Measurements from ENCODE around the gene PSMD2.
"Not testable (repeated sequence)": the region's sequence is repeated elsewhere in the genome, so short reads cannot be mapped to it uniquely, and the experiment has no call there.

Gene PSMD2

GRCh38 chr3:184320104-184320445 is 21.0 kb downstream of the PSMD2 start:
- FAIRE-seq: no peak

- FAIRE-seq: no peak
These were observed 22.6 kb downstream of the PSMD2 start for GRCh38 chr3:184321666-184322065.

- no peak for FAIRE-seq
These were observed 23.9 kb downstream of the PSMD2 start for GRCh38 chr3:184322731-184323487.

- no peak for FAIRE-seq
These were observed 24.7 kb downstream of the PSMD2 start for GRCh38 chr3:184323696-184324095.

GRCh38 chr3:184325269-184325668 is 26.2 kb downstream of the PSMD2 start:
- no peak for FAIRE-seq

- FAIRE-seq: no peak
These were observed 26.8 kb downstream of the PSMD2 start for GRCh38 chr3:184325715-184326369.

- no peak for FAIRE-seq
These were observed 28.1 kb downstream of the PSMD2 start for GRCh38 chr3:184327171-184327570.

GRCh38 chr3:184328516-184328915 is 29.5 kb downstream of the PSMD2 start:
- no peak for FAIRE-seq

- FAIRE-seq: no peak
These were observed 33.5 kb downstream of the PSMD2 start for GRCh38 chr3:184332370-184333090.

- no peak for FAIRE-seq
These were observed 34.1 kb downstream of the PSMD2 start for GRCh38 chr3:184333190-184333589.

GRCh38 chr3:184333700-184334099 is 34.7 kb downstream of the PSMD2 start:
- no peak for FAIRE-seq

GRCh38 chr3:184334470-184335158 is 35.6 kb downstream of the PSMD2 start:
- FAIRE-seq: no peak

GRCh38 chr3:184335291-184335660 is 36.2 kb downstream of the PSMD2 start:
- FAIRE-seq: no peak

- no peak for FAIRE-seq
These were observed 36.9 kb downstream of the PSMD2 start for GRCh38 chr3:184335661-184336546.

GRCh38 chr3:184336547-184337398 is 37.7 kb downstream of the PSMD2 start:
- FAIRE-seq: no peak

- FAIRE-seq: no peak
These were observed 38.3 kb downstream of the PSMD2 start, which contains the start of gene FAM131A for GRCh38 chr3:184337399-184337714. TSS of gene FAM131A (plus strand) at chr3:184337600. CDS start at chr3:184337631, 31 bp downstream.

GRCh38 chr3:184337981-184338380 is 38.9 kb downstream of the PSMD2 start:
- FAIRE-seq: no peak

GRCh38 chr3:184338511-184338945 is 39.5 kb downstream of the PSMD2 start:
- FAIRE-seq: no peak

GRCh38 chr3:184339001-184339400 is 40.0 kb downstream of the PSMD2 start:
- no peak for FAIRE-seq

- FAIRE-seq: not testable (repeated sequence)
These were observed 40.6 kb downstream of the PSMD2 start for GRCh38 chr3:184339451-184340135.

GRCh38 chr3:184341925-184342324 is 42.9 kb downstream of the PSMD2 start:
- no peak for FAIRE-seq
